ENCODE data around the gene IL17RE.
A peak's percentile ranks its signal among the peaks of the same experiment; 100 is the strongest.
"Not testable (repeated sequence)": the region's sequence is repeated elsewhere in the genome, so short reads cannot be mapped to it uniquely, and the experiment has no call there.

Gene IL17RE

DNA sequence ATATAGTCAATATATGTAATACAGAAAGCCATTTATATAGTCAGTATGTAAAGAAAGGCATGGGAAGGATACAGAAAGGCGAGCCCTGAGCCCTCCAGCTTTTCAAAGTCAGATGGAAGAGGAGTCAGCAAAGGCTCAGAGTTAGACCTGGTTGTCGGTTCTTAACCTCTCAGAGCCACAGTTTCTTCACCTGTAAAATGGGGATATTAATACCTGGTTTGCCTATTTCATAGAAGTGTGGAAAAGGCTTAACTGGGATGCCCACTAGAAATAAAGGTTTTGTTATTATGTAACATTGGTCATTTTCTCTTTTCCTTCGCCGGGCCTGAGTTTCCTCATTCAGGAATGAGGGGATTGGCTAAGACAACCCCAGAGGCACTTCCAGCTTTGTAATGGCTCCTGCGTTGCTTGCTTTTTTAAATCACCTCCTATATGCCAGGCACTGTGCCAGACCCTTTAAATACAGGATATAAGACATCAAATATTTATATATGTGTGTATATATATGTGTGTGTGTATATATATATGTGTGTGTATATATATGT is 33.4 kb downstream of the IL17RE start:
- no peak for DNase-seq (ENCODE audit: low read depth)

DNA sequence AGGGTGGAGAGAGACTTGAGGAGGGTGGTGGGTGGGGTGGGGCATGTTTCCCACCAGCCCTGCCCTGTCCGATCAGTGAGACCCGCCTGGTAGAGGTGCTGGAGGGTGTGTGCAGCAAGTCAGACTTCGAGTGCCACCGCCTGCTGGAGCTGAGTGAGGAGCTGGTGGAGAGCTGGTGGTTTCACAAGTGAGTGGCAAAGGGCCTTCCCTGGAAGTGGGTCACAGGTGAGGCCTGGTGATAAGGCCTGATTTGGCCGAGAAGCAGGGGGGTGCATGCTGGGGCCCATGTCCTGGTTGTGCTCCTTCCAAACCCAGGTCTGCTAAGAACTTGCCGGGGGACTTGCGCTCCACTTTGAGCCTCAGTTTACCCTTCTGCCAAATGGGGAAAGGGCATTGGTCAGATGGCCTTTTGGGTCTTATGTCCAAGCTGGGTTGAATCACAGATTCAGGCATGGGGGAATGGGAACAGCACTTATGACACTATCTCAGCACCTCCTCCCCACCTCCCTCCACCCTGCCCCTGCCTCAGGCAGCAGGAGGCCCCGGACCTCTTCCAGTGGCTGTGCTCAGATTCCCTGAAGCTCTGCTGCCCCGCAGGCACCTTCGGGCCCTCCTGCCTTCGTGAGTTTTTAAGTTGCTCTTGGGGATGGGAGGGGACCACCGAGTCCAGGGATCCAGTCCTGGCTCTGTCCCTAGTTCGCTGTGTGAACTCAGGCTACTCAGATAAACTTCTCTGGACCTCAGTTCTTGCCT is 35.0 kb downstream of the IL17RE start:
- no peak for DNase-seq (ENCODE audit: low read depth)

DNA sequence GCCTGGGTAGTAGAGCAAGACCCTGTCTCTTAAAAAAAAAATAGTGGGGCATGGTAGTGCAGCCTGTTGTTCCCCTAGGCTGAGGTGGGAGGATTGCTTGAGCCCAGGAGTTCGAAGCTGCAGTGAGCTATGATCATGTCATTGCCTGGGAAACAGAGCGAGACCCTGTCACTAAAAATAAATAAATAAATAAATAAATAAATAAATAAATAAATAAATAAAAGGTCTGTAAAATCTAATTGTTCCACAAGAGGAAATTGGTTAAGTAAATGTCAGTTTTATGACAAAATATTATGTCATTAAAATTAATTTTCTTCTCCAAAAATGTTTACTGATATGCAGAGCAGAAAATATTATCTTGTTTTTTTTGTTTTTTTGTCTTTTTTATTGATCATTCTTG is 36.3 kb downstream of the IL17RE start:
- DNase-seq (ENCODE audit: low read depth): no peak

DNA sequence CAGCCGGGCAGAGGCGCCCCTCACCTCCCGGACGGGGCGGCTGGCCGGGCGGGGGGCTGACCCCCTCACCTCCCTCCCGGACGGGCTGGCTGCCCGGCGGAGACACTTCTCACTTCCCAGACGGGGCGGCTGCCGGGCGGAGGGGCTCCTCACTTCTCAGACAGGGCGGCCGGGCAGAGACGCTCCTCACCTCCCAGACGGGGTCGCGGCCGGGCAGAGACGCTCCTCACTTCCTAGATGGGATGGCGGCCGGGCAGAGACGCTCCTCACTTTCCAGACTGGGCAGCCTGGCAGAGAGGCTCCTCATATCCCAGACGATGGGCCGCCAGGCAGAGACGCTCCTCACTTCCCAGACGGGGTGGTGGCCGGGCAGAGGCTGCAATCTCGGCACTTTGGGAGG is 37.3 kb downstream of the IL17RE start:
- DNase-seq (ENCODE audit: low read depth): not testable (repeated sequence)

DNA sequence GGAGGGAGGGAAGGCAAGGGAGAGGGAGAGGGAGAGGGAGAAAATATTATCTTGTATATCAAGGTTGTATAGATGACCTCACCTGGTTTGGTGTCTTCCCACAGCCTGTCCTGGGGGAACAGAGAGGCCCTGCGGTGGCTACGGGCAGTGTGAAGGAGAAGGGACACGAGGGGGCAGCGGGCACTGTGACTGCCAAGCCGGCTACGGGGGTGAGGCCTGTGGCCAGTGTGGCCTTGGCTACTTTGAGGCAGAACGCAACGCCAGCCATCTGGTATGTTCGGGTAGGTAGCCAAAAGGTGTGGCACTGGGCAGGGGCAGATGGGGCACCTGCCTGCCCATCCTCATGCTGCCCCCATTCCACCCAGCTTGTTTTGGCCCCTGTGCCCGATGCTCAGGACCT is 38.1 kb downstream of the IL17RE start:
- no peak for DNase-seq (ENCODE audit: low read depth)

DNA sequence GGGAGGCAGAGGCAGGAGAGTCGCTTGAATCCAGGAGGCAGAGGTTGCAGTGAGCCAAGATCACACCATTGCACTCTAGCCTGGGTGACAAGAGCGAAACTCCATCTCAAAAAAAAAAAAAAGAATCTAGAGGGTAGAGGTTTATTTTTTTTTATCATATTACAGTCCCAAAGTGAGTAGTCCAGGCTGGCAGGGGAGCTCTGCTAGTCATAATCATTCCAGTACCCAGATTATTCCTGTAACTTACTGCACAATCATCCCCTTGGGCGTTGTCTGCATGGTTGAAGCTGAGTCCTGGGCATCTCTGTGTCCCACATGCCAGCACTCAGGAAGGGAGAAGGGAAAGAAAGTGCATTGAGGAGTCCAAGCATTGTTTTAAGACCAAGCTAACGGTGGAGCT is 39.5 kb downstream of the IL17RE start:
- no peak for DNase-seq (ENCODE audit: low read depth)

DNA sequence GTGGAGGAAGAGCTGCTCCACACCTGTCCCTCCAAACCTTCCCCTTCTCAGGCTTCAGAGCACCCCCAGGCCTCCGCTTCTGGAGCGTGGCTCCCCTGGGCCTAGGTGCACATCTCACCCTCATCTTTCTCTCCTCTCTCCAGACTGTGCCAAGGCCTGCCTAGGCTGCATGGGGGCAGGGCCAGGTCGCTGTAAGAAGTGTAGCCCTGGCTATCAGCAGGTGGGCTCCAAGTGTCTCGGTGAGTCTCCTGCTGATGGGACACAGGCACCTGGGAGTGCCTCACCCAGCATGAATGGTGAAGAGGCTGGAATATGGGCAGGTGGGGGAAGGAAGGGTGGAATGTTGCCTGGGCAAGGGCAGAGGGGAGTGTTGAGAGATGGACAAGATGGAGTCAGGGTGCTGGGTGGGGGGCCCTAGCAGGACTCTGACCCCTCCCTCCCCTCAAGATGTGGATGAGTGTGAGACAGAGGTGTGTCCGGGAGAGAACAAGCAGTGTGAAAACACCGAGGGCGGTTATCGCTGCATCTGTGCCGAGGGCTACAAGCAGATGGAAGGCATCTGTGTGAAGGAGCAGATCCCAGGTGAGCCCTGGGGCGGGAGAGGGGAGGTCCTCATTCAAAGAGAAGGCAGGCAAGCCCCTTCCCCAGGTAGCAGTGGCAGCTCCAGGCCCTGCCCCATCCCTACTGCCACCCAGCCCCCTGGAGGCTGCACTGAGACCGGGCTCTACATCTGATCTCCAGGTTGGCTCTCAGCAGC is 40.5 kb downstream of the IL17RE start:
- DNase-seq (ENCODE audit: low read depth): no peak

DNA sequence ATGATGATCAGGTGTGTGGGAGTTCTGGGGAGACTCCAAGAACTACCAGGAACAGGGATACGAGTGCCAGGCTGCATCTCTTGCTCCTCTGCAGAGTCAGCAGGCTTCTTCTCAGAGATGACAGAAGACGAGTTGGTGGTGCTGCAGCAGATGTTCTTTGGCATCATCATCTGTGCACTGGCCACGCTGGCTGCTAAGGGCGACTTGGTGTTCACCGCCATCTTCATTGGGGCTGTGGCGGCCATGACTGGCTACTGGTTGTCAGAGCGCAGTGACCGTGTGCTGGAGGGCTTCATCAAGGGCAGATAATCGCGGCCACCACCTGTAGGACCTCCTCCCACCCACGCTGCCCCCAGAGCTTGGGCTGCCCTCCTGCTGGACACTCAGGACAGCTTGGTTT is 41.6 kb downstream of the IL17RE start:
- DNase-seq (ENCODE audit: low read depth): no peak

DNA sequence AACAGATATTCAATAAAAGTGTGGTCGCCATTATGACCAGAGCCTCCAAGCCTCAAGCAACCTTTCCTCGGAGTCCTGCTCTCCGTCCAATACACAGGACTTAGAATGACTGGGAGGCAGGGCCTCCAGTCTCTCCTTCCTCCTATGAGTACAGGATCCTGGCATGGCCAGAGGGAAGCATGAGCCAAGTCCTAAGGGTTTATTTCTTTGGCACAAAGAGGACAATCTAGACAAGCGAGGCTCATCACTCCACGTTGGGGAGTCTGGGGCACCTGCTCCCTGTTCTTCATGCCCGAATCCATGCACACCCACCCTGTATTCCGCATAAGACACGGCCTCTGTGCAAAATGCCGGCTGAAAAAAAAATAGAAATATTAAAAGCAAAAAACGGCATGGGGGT is 42.7 kb downstream of the IL17RE start:
- DNase-seq (ENCODE audit: low read depth): no peak

DNA sequence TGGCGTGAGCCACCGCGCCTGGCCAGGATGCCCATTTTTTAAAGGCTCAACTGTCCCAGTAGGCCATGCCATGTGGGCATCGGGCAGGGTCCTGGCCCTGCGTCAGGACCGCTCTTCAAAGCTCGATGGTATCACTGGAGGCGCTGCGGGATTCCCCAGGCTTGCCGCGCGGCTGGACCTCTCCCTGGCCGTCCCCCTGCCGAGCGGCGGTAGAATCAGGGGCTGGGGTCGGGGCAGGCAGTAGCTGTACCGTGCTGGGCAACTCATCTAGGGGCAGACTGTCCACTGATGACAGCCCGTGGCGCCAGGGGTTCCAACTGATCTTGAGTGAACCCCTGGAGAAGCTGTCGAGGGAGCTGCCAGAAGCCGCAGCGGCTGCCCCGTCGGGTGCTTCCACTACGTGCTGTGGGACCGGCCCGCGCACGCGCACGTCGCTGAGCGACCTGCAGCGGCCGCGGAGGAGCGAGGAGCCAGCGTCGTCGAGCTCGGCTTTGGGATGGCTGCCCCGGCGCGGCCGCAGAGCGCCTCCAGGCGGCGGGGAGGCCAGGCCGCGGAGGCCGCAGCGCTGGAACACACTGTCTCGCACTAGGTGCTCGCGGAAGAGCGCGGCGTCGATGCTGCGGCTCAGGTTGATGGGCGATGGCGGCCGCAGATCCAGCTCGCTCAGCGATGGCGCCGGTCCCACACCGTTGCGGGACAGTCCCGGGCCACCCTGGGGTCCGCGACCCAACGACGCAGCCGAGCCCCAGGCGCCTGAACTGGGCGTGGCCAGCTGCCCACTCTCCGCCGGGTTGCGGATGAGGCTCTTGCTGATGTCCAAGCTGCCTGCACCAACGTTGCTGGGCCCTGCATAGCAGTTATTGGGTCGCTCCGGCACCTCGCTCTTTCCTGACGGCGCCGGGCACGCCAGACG is 43.7 kb downstream of the IL17RE start:
- DNase-seq (ENCODE audit: low read depth): peak; percentile 81

DNA sequence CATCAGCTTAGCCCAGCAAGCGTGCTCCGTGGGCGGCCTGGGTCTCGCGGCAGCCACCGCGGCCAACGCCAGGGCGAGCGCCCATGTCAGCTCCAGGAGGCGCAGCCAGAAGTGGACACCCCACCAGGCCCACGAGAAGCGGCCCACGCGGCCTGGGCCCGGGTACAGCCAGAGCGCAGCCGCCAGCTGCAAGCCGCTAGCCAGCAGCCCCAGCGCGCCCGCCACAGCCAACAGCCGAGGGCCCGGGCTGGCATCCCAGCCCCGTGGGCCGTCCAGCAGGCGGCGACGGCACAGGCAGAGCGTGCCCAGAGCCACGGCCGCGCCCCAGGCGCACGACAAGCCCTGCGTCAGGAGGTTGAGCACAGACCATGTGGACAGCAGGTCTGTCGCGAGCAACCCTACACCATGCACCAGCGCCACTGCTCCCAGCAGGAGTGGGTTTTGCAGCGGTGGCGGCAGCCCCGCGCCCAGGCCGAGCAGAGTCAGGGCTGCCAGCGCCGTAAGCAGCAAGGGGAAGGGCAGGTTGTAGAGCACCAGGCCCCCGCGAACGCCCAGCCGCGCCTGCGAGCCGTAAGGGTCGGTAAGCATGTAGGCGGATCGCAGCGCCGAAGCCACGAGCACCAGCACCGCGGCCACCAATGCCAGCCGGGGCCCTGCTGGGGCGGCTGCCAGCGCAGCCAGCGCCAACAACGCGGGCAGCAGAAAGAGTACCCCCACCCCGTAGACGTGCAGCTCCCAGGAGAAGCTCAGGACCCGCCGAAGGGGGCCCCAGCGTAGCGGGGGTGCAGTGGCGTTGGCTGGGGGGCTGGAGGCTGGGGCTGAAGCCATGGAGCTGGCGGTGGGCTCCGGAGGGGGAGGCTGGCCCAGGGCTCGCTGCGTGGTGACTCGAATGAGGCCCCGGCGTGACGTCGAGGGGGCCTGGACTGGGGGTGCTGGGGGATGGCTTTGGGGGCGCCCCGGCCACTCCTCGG is 44.7 kb downstream of the IL17RE start:
- no peak for DNase-seq (ENCODE audit: low read depth)

DNA sequence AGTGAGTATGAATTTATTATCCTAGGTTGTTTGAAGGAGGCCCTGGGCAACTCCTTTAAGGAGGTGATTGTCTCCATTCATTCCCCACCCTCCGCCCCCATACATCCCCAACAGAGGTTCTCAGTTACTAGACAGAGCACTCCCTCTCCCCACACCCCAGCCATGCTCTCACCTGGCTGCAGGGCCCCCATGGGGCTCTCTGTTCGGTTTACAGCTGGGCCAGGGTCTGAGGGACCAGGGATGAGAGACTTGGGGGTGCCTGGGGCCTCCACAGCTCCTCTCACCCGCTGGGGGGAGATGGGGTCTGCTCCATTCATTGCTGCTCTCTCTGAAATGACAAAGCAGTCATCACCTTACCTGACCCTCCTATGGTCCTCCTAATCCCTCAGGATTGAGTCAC is 45.9 kb downstream of the IL17RE start:
- DNase-seq (ENCODE audit: low read depth): no peak

DNA sequence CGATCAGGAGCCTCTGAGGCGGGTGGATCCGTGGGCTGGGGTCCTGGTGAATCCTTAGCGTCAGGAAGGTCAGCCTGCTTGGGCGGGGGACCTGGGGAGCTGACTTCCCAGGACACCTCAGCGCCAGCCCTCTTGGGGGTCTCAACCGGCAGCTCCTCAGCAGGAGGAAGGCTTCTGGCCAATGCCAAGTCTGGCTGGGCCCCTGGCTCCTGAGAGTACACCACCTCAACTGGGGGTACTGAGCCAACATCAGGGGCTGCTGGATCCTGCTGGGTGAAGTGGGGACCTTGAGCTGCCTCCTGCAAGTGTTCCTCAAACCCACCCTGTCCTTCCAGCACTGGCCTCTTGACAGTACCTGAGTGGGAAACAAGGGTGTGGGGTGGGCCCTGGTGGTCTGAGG is 46.5 kb downstream of the IL17RE start:
- no peak for DNase-seq (ENCODE audit: low read depth)

DNA sequence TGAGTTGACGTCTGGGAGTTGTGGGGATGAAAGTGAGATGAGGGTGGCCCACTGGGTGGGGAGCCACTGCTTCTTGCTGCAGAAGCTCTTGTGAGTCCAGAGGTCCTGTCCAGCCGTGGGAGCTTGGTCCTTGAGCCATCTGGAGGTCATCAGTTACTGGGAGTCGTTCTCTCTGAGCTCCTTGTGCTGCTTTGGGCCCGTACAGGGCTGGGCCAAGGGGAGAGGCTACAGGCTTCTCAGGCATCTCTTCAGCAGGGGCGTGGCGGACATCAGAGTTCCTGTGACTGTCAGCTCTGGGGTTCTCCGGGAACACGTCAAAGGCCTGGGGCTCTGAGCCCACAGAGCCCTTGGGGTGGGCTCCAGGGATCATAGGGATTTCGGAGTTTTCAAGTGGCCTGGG is 47.0 kb downstream of the IL17RE start:
- DNase-seq (ENCODE audit: low read depth): no peak

DNA sequence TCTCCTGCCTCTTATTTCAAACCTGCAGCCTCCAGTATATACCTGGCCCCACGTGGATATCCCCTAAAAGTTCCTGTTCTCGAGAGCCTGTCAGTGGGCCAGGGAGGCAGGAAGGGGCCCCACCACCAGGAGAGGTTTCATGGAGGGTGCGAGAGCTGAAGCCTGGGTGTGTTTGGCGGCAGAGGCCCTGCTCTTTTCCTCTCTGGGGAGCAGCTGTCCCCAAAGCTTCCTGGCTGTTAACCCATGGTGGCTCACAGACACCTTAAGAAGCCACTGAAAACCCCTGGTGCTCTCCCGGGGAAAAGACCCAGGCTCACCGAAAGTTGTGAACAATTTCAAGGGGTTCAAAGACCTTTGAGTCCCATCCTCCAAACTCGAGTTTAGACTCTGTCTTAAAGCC is 48.5 kb downstream of the IL17RE start:
- no peak for DNase-seq (ENCODE audit: low read depth)

DNA sequence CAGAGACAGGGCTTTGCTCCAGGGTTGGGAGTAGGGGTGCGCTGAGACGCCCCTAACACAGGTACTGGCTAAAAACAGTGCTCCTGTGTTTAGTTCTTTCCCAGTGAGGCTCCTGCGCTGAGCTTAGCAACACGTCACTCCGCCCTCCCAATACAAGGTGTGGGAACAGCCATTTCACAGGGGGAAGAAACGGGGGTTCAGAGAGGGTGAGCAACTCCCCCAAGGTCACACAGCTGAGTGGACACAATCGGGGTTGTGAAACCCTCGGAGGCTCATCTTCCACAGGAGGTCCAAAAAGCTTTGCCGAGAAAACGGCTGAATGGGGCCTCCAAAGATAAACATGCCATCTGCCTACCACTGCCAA is 48.9 kb downstream of the IL17RE start:
- DNase-seq (ENCODE audit: low read depth): no peak

DNA sequence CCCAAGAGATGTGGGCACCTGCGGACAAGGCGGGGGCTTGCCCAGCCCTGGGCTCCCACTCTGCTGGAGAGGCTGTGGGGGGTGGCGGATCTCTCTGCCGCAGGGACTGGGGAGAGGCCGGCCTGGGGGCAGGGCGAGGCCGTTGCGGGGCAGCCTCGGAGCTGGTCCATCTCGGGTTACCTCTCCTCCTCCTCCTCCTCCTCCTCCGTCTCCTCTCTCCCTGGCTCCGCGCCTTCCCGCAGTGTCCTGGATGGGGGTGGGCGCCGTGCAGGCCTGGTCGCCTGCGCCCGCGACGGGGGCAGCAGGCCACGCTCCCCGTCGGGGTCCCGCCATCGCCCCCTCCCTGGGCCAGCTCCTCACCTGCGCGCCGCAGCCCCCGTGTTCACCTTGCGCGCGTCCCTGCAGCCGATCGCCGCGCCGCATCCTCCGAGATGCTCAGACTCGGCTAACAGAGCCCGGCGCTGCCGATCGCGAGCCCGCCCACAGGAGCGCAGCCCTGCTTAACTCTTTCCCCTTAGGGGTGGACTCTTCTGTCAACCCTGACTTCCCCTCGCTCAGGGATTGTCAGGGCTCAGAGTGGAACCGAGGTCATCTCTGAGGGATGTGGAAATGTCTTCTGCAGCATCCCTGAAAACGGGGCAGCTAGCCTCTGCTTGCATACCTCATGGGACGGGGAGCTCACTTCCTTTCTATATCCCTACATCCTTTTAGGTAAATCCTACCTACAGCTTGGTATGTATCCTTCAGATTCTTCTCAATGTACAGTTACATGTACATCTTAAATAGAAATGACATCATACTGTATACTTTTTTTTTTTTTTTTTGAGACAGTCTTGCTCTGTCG is 49.5 kb downstream of the IL17RE start, which contains the start of gene PRRT3:
PRRT3 (minus strand) TSS at position 447 of the 844 bp plus-strand sequence. CDS start 2,293 bp downstream, outside the sequence.
- peak; percentile 42 for DNase-seq (ENCODE audit: low read depth)

DNA sequence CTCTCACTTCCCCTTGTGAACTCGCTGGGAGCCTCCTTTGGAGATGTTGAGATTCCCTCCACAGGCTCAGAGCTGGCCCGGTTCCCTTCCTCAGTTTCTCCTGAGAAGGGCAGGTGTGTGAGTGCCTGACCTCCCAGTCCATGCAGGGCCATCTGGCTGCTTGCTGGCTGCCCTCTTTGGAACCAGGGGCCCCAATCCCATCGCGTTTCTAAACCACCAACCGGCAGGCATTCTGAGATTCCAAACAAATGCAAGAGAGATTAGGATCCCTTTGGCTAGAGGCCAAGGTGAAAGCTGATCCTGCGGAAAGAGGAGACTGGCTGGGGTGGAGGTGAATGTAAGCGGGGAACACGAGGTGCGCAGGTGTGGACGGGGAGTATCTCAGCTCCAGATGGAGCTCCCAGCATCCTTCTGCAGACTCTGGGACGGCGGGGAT is 52.4 kb downstream of the IL17RE start:
- no peak for DNase-seq (ENCODE audit: low read depth)

DNA sequence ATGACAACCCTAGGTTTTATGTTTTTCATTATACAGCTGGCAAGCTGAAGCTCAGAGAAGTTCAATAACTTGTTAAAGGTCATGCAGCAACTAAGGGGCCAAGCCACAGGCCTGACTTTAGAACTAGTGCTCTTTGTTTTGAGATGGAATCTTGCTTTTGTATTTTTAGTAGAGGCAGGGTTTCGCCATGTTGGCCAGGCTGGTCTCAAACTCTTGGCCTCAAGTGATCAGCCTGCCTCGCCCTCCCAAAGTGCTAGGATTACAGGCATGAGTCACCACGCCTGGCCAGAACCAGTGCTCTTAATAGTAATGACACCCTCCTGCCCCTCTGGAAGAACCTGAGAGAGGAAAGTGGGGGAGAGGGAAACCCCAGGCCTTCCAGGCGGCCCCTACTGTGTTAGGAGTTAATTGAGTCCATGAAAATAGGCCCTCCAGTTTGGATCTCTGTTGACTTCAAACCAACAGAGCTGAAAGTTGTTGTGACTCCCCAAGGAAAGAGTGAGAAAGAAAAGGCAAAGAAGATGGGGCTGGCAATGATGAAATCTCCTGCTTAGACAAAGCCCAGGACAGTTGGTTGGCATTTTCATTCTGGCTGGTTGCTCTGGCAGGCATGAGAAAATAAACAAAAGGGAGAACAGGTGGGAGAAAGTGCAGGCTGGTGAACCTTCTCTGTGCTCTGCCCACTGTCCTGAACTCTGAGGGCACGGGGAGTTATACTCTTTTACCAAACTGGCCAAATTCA is 53.1 kb downstream of the IL17RE start:
- no peak for DNase-seq (ENCODE audit: low read depth)
